ENCODE measurements around the gene PRKCZ. TPM values are rescaled to one million over a fixed set of nuclear protein-coding genes. Genes with fewer than 3 reads are reported as not detected.

PRKCZ gene
- total RNA-seq, 1 donor from 2014 or later, result 32.6 TPM

GRCh38 chr1:2212274-2212531 lies 162.0 kb downstream of the PRKCZ start:
- Mint-ChIP-seq H3K9me3 (ENCODE audit: unreplicated experiment) (no peaks in the 10 kb centered on the region), H3K36me3 (ENCODE audit: low read depth, unreplicated experiment) (peaks cover 3% of the 10 kb centered on the region), H3K27me3 (ENCODE audit: low read depth, unreplicated experiment) (peaks cover 2% of the 10 kb centered on the region), H3K4me1 (ENCODE audit: low read depth, unreplicated experiment) (peaks cover 3% of the 10 kb centered on the region), H3K27ac (ENCODE audit: unreplicated experiment) (peak overlapping the region; percentile 75), H3K4me3 (ENCODE audit: unreplicated experiment) (no peak overlapping the region)
- no peak for TF ChIP-seq CTCF (IDR thresholded peaks at IDR 0.05; ENCODE audit: insufficient read depth, low read depth, low read length)
- no peak for TF ChIP-seq EZH2 (IDR thresholded peaks at IDR 0.05; ENCODE audit: insufficient read depth, low read length)
- Histone ChIP-seq H4K20me1 (ENCODE audit: insufficient read depth, low read length) (no peaks in the 10 kb centered on the region), H3K27ac (ENCODE audit: low read depth, low read length) (peak overlapping the region; percentile 99), H3K4me1 (ENCODE audit: insufficient read depth, low read length) (peaks cover 53% of the 10 kb centered on the region), H2AFZ (ENCODE audit: low read depth, low read length) (peak overlapping the region; percentile 83), H3K4me3 (ENCODE audit: insufficient read depth, low read depth, low read length) (peak overlapping the region; percentile 34), H3K9ac (ENCODE audit: low read length) (peak overlapping the region; percentile 93), H3K9me3 (ENCODE audit: insufficient read depth, low read depth, low read length) (no peaks in the 10 kb centered on the region), H3K79me2 (ENCODE audit: insufficient read depth, low read length) (no peaks in the 10 kb centered on the region), H3K27me3 (ENCODE audit: insufficient read depth, low read length) (no peaks in the 10 kb centered on the region), H3K4me2 (ENCODE audit: low read length) (peak overlapping the region; percentile 89), H3K36me3 (ENCODE audit: insufficient read depth, low read length) (no peaks in the 10 kb centered on the region)
- no peak for FAIRE-seq
- no peak for DNase-seq (ENCODE audit: low read depth)

GRCh38 chr1:2212532-2213491 lies 162.6 kb downstream of the PRKCZ start:
- Histone ChIP-seq H4K20me1 (ENCODE audit: insufficient read depth, low read length) (no peaks in the 10 kb centered on the region), H3K79me2 (ENCODE audit: insufficient read depth, low read length) (no peaks in the 10 kb centered on the region), H3K9ac (ENCODE audit: low read length) (peak overlapping the region; percentile 93), H3K4me3 (ENCODE audit: insufficient read depth, low read depth, low read length) (peak overlapping the region; percentile 61), H3K4me1 (ENCODE audit: insufficient read depth, low read length) (peaks cover 47% of the 10 kb centered on the region), H3K27ac (ENCODE audit: low read depth, low read length) (peak overlapping the region; percentile 99), H3K27me3 (ENCODE audit: insufficient read depth, low read length) (no peaks in the 10 kb centered on the region), H3K9me3 (ENCODE audit: insufficient read depth, low read depth, low read length) (no peaks in the 10 kb centered on the region), H3K4me2 (ENCODE audit: low read length) (peak overlapping the region; percentile 89), H2AFZ (ENCODE audit: low read depth, low read length) (peak overlapping the region; percentile 89), H3K36me3 (ENCODE audit: insufficient read depth, low read length) (no peaks in the 10 kb centered on the region)
- FAIRE-seq (no peak), DNase-seq (ENCODE audit: low read depth) (peak; percentile 91)
- Mint-ChIP-seq H3K4me3 (ENCODE audit: unreplicated experiment) (peak overlapping the region; percentile 57), H3K4me1 (ENCODE audit: low read depth, unreplicated experiment) (peaks cover 3% of the 10 kb centered on the region), H3K36me3 (ENCODE audit: low read depth, unreplicated experiment) (peaks cover 3% of the 10 kb centered on the region), H3K27ac (ENCODE audit: unreplicated experiment) (peak overlapping the region; percentile 86), H3K9me3 (ENCODE audit: unreplicated experiment) (no peaks in the 10 kb centered on the region), H3K27me3 (ENCODE audit: low read depth, unreplicated experiment) (peaks cover 2% of the 10 kb centered on the region)
- TF ChIP-seq EZH2 (IDR thresholded peaks at IDR 0.05; ENCODE audit: insufficient read depth, low read length) (no peak), CTCF (IDR thresholded peaks at IDR 0.05; ENCODE audit: insufficient read depth, low read depth, low read length) (peak; percentile 15)

Measured in astrocyte (in vitro differentiated cells and primary cell).